Glomerular endothelial cell (primary cell): ENCODE measurements around the gene ADRM1. TPM values are rescaled to one million over a fixed set of nuclear protein-coding genes. Genes with fewer than 3 reads are reported as not detected.

Experiments used
- DNase-seq: peaks from one replicate; pipeline ENCODE4 v3.0.0-alpha.2; 2011; ENCODE audit warnings: low read depth, low spot score; ENCODE audit errors: extremely low read depth
- total RNA-seq: library from RNA; depleted of rRNA; stranded (reverse); fragments of >200 nt; gene quantifications from 2 replicates; pipeline ENCODE4 v1.2.3, GENCODE V29; 2015

ADRM1 gene
- total RNA-seq, 1 donor from 2014 or later: 227 TPM

DNA sequence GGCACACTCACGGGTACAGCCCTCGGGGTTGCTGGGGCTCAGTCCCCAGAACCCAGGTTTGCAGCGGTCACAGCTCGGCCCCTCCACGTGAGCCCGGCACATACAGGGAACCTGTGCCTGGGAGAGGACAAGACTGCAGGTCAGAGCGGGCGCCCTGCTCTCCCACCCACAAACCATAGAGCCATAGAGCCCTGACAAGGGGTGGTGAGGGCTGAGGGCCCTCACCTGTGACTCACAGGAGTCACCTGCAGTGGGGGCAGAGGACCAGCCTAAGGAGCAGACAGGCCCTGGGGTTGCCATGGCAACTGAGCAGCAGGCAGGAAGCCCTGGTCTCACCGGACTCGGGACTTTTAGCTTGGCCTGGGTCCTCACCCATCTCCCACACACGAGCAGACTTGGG lies 33.5 kb downstream of the ADRM1 start:
- DNase-seq: no peak

DNA sequence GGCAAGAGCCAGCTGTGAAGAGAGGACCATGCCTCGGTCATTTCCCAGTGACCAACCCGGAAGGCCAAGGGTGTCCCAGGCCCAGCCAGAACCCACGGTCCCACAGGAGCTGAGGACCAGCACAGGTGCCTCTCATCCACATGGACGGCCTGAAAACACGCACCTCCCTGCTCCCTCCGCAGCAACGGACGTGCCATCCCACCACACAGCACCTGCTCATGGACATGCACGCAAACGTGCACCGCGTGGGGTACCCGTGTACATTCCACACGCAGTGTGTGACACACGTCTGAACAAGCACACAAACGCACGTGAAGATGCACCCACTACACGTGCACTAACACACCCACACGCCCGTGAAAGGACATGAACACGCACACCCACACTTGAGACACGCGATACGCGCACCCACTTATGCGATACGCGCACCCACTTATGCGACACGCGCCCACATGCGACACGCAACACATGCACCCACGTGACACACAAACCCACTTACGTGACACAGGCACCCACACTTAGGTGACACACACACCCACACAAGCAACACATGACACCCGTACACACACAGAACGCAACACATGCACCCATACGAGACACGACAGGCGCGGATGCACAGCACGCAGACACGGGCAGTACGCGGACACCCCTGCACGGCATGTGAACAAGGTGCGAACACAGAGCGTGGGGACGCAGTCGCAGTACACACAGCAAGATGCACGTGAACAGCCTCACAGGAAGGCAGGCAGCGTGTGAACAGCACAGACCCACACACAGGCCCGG lies 34.2 kb downstream of the ADRM1 start:
- DNase-seq: no peak

DNA sequence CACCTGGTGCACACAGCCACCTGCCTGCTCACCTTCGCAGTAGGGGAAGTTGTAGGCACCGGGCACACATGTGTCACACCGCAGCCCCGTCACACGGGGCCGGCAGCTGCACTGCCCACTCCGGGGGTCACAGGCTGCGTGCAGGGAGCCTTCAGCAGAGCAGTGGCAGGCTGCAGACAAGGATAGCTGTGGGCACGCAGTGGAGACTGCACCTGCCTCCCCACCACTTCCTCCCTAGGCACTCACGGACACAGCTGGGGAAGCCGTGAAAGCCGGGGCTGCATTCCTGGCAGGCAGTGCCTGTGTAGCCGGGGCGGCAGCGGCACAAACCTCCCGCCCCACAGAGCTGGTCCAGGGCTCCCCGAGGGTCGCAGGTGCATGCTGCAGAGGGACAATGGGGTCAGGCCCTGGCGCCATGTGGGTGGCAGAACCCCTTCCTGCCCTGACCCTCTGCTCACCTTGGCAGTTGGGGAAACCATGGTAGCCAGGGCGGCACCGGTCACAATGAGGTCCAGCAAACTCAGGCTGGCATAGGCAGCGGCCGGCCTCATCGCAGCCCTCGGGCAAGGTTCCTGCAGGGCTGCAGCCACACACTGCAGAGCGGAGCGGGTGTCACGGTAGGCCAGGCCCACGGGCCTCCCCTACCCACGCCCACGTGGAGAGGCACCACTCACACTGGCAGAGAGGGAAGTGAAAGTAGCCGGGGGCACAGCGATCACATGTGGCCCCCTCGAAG lies 34.9 kb downstream of the ADRM1 start:
- DNase-seq: no peak

DNA sequence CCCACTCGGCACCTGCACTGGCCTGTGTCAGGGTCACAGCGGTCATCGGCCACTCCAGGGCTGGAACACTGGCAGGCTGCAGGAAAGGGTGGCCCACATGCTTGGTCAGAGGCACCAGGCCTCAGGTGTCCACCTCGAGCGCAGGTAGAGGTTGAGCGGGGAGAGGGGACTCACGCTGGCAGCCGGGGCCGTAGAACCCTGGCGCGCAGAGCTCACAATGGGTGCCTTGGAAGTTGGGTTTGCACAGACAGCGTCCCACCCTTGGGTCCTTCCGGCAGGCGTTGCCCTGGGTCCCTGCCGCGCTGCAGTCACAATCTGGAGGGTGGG lies 35.5 kb downstream of the ADRM1 start:
- DNase-seq: no peak

DNA sequence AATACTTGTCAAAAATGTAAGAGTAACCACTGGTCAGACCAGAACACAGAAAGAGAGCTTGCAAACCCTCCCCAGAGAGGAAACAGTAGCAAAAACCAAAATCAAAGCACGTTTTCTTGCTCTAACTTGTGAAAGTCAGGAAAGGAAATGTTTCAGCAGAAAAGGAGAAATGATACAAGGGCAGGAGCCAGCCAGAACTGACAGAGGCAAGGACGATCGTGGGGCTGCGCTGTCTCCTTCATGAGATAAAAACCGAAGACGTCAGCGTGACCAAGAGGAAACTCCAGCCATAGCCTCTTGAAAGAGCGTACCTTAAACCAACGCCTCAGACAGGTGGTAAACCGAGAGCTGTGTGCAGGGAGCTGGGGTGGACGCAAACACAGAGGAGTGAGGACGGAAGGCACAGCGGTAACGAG lies 36.9 kb downstream of the ADRM1 start:
- DNase-seq: no peak

DNA sequence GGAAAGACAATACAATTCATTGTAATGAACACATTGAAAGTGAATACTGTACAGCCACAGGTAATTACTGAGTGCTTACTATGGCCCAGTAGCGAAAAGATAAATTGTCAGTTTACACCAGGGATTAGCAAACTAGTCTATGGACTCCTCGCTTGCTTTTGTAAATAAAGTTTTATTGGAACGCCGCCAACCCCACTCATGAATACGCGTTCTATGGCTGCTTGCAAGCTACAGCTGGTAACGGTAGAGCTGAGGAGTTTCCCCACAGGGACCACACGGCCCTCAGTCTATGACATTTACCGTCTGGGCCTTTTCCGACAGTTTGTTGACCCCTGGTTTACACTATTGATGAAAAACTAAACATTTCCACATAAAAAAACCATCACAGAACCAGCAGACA lies 40.1 kb downstream of the ADRM1 start:
- no peak for DNase-seq

DNA sequence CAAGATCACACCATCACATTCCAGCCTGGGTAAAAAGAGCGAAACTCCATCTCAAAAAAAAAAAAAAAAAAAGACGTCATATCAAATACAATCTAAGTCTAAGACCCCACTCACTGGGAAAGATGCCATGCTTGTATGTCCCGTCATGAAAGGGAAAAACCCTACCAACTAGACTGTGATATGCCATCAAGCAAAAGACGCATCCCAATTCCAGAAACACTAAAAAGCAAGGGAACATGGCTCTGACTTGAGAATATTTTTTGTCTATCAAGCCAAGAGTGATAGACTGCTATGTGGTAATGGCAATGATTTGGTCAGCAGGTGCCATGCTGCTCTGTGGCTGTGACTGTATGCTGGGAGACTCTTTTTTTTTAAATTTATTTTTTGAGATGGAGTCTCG lies 41.3 kb downstream of the ADRM1 start:
- no peak for DNase-seq

DNA sequence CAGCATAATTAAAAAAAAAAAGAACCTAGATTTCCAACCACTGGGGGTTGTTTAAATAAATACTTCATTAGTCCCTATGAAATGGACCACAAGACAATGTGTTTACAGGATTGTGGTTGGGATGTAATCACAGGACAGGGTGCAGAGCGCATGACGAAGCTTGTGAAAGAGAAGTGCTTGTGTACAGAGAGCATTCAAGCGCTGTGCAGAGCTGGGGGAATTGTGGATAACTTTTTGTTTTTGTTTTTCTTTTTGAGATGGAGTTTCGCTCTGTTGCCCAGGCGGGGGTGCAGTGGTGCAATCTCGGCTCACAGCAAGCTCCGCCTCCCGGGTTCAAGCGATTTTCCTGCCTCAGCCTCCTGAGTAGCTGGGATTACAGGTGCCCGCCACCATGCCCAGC lies 42.0 kb downstream of the ADRM1 start:
- DNase-seq: no peak

DNA sequence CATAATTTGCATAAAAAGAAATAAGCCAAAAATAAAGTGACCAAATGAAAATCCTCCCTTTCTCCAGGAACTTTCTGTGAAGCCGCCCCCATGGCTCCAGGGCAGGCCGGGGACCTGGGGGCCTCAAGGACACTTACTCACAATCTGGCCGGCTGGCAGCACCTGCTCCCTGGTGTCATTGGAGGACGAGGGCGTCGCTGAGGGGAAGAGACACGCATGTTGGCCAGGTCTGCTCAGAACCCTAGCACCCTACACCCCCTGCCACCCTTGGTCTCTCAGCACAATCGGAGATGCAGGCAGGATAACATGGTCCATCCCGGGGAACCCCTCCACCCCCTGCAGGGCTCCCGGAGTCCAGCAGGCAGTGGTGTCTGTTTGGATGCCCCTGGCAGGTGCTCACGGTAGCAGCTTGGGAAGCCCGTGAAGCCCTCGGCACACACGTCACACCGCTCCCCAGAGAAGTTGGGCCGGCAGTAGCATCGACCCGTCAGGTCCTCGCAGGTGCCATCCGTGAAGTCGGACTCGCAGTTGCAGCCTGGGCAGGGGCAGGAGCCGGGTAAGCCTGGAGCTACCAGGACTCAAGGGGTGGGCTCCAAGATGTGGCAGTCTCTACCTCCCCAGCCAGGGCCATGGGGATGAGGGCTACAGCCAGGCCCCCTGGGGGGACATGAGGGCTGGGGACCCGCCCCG lies 43.0 kb downstream of the ADRM1 start:
- DNase-seq: no peak

DNA sequence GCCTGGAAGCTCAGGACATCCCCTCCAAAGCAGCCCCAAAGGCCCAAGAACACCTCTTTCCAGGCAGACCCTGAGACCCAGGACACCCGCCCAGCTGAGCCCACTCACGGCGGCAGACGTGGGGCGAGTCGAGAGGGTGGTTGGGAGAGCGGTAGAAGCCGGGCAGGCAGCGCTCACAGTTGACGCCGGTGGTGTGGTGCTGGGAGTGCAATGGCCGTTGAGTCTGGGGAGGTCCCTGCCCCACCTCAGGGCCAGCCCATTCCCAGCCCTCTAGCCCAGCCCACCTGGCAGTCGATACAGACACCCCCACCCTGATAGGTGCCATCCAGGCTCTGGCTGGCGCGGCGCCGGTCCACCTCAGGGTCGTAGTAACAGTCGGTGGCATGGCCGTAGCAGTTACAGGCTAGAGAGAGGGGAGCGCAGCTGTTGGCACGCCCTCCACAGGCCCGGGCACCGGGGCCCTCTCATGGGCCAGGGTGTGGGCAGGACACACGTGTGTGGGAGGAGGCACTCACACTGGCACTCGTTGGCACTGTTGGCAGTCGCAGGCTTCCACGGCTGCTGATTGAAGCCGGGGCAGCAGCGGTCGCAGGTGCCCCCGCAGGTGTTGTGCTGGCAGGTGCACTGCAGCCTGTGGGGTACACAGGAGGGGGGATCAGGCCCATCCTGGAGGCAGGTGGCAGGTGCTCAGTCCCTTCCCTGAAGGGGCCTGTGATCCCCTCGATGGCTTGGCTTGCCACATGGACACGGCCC lies 43.8 kb downstream of the ADRM1 start:
- DNase-seq: no peak

DNA sequence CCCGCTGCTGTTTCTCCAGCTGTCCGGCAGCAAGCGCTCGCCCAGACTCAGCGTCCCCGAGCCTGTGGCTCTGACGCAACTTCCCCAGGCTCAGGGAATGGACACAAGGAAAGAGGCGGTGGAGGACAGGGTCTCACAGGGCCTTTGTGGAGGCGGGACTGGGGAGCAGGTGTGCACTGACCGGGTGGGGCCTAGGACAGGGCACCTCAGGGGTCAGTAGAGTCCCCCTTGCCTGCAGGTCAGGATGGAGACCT lies 44.3 kb downstream of the ADRM1 start:
- no peak for DNase-seq

DNA sequence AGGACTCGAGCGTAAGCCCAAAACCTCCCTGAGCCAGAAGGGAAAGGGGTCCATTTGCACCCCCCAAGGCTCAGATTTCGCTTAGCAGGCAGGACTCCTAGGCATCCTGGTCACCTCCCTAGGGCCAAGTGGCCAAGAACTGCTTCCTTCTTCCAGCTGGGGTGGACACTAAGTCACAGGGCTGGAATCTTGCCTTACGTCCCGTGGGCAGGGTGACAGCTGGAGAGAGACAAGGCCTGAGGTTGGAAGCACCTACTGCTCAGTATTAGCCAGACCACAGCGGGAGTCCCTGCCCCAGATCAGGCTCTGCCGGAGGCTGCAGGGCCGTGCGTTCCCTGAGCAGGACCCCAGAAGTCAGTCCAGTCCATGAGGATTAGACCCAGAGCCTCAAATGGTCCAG lies 44.6 kb downstream of the ADRM1 start:
- DNase-seq: no peak

DNA sequence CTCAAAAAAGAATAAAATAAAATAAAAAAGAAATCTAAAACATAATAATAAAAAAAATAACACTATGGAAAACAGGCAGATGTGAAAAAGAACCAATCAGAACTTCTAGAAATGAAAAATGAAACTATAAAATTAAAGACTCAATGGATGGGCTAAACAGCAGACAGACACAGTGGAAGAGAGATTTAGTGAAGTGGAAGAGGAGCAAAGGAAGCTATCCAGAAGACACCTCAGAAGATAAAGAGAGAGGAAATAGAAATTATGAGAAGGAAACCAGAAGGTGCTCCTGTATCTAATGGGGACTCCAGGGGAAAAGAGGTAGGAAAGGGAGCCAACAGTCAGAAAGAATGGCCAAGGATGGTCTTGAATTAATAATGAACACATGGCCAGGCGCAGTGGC lies 45.8 kb downstream of the ADRM1 start:
- DNase-seq: no peak

DNA sequence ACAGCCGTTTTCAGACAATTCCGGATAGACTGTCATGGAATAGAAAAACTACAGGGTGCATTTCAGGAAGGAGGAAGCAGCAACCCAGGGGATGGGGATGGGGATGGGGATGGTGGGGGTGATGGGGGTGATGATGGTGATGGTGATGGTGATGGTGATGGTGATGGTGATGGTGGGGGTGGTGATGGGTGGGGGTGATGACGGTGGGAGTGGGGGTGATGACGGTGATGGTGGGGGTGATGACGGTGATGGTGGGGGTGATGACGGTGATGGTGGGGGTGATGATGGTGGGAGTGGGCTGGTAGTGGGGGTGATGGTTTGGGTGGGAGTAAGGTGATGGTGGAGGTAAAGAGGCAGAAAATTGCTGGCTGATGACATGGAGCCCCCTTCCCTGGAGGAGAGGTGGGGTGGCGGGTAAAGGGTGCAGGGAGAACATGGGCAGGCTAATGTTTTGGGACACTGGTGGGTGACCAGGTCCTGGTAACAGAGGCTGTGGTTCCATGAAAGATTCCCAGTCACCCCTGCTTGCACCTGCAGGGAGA lies 46.8 kb downstream of the ADRM1 start:
- no peak for DNase-seq

DNA sequence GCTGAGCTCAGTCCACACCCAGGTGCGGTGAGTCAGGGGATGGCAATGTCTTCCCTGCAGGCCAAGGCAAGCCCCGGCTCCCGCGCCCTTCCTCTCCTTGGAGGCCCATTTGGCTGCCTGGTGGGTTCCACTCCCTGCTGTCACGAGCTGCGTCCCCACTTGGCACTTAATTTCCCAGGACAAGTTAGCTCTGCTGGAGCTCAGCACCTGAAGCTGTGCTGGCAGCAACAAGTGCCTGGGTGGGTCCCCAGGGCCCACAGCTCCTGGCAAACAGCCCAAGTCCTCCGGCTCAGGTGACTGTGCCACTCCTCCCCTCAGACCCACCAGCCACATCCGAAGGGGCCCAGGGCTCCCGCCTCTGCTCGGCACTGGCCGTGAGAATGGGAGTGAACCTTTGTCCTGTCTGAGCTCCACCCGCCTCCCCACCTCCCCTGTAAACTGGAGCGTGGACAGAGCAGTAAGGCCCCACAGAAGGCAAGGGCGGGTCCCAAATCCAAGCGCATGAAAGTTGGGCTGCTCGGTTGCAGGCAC lies 47.4 kb downstream of the ADRM1 start:
- DNase-seq: no peak

DNA sequence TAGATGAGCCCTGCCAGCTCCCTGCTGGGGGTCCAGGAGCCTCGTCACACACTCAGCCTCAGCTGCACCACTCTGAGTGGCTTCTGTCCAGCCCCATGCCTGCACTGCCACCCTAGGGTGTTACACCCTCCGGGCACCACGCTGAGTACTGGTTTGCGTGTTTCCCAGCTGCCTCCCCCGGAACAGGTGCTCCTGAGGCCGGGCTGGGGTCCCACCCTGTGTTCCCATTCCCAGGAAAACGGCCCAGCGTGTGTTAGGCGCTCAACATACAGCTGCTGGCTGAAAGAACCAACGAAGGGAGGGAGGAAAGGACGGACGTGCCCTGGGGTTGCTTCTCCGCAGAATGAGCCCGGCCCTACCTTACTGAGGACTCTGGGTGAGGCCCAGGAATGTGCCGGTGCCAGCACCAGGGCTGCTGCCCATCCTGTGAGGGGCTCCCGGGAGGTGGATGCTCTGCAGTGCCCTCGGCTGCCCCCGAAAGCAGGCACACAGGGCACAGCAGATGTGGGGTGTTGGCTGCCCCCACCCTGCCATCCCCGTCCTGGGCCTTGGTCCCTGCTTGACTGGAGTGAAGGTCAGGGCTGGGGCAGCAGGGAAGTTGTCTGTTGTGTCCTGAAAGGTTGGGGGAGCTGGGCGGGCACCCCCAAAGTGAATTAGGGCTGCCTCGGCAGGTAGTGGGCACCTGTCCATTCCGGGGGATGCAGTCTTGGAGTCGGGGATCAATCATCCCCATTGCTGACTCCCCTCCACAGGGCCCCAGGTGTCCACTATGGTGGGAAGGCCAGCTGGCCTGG lies 48.0 kb downstream of the ADRM1 start:
- no peak for DNase-seq

DNA sequence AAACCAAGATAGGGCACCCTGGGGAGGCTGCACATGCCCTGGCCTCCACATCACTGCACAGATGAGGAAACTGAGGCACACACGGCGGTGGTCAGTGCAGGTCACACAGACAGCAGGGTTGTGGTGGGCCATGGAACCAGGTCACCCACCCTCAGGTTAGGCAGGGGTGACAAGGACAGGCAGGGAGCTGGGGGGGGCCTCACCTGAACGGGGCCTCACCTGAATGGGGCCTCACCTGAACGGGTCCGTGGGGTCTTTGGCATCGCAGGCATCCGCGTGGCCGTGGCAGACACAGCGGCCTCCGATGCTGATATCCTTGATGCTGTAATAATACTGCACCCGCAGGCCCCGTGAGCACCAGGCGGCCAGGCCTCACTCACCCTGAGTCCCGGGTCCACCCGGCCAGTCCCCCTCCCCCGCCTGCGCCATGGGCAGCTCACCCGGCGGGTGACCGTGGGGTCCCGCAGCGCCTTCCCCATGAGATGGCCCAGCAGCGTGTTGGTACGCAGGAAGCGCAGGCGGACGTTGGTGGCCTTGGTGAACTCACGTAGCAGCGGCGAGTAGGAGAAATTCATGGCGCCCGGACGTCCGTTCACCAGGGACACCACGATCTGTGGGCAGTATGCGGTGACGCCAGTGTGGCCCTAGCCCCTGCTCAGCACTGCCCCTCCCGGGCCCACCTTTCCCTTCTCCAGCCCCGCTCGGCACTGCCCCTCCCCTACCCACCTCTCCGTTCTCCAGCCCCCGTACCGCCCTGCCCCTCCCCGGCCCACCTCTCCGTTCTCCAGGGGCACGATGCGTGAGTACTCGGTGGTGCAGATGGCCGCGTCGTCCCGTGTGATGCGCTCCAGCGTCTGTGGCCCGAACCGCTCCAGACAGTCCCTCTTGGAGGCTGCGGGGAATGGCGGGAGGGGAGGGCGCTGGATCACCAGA lies 48.9 kb downstream of the ADRM1 start:
- no peak for DNase-seq

DNA sequence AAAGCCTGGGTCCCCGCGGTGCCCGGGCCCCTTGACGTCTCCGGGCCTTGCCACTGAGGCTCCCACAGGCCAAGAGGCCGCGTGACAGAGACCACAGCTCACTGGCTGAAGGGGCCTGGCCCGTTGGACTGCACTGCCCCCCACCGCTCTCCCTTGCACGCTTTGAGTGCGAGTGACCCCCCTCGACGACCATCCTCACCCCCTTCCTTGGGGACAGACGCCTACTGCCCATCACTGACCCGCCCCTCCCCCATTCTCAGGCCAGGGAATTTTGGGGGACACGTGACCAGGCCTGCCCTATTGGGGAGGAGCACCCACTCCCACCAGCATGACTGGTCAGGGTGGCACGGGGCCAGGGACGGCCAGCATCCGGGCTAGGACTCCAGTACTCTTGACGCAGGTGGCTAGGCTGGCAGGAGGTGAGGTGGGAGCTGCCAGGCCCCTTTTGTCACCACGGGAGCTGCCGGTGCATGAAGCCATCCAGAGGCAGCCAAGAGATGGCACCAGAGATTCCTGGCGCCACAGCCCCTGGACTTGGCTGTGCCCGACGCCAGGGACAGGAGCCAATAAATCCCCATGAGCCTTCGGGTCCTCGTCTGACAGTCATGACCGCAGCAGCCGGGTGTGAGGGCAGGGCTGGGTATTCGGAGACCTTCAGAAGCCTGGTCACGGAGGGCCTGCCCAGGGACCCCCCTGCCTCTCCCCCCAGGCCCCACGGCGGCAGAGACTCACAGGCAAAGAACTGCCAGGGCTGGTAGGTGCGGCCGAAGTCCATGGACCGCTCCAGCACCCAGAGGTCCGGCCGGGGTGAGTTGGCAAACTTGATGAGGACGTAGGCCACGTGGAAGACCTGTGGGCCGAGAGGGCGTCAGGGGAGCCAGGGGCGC lies 49.8 kb downstream of the ADRM1 start:
- DNase-seq: no peak
